ENCODE data around the gene GC.

DNA sequence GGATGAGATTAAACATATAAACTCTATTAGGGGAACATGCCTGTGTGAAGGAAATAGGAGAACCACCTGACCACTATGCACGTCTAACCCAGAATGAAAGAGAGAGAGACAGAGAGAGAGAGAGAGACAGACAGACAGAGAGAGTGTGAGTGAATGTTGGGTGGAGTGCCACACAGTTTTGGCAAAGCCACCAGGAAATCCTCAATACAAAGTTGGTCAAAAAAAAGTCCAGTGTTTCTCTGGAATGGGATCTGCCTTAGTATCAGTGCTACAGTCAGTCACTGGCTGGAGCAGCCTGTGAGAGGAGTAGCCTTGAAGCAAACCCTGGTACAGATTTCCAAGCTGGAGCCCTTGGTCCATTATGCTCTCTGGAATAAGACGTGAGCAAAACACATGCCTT is 91.7 kb downstream of the GC start:
- TF ChIP-seq POLR2A (IDR thresholded peaks at IDR 0.05): no peak
- TF ChIP-seq CTCF (IDR thresholded peaks at IDR 0.05): no peak
